Neural crest cell (in vitro differentiated cells): ENCODE data around the gene CTIF. TPM values are rescaled to one million over a fixed set of nuclear protein-coding genes. Genes with fewer than 3 reads are reported as not detected.

Source experiments
- DNase-seq: peaks from one replicate; pipeline ENCODE4 v3.0.0; 2021; ENCODE audit warnings: low read depth, mixed read lengths, low spot score
- H3K27ac Mint-ChIP-seq: one replicate; pipeline ENCODE4 v1.8.0; 2021; ENCODE audit warnings: mild to moderate bottlenecking, mixed read lengths; ENCODE audit not compliant: unreplicated experiment
- H3K27me3 Mint-ChIP-seq: 2 replicates; pipeline ENCODE4 v1.8.0; 2021; ENCODE audit warnings: low read depth, mild to moderate bottlenecking, mixed read lengths
- H3K36me3 Mint-ChIP-seq: 2 replicates; pipeline ENCODE4 v1.8.0; 2021; ENCODE audit warnings: low read depth, mild to moderate bottlenecking, mixed read lengths
- H3K4me1 Mint-ChIP-seq: 2 replicates; pipeline ENCODE4 v1.8.0; 2021; ENCODE audit warnings: mixed read lengths
- H3K4me3 Mint-ChIP-seq: one replicate; pipeline ENCODE4 v1.8.0; 2021; ENCODE audit warnings: mild to moderate bottlenecking, mixed read lengths
- H3K9me3 Mint-ChIP-seq: 2 replicates; pipeline ENCODE4 v1.8.0; 2021; ENCODE audit warnings: mixed read lengths
- total RNA-seq: library from RNA; stranded (reverse); gene quantifications from 2 replicates; pipeline ENCODE4 v1.2.1, GENCODE V29; 2021
- TF ChIP-seq, protein P1 (sequence below): fragments of 200-600 bp; sonication (generic); conservative IDR thresholded peaks from 2 replicates; pipeline ENCODE4 v1.5.0; 2021; ENCODE audit warnings: antibody characterized with exemption, mild to moderate bottlenecking

The CTIF gene
- total RNA-seq, 1 donor from 2014 or later, result 52.6 TPM

DNA sequence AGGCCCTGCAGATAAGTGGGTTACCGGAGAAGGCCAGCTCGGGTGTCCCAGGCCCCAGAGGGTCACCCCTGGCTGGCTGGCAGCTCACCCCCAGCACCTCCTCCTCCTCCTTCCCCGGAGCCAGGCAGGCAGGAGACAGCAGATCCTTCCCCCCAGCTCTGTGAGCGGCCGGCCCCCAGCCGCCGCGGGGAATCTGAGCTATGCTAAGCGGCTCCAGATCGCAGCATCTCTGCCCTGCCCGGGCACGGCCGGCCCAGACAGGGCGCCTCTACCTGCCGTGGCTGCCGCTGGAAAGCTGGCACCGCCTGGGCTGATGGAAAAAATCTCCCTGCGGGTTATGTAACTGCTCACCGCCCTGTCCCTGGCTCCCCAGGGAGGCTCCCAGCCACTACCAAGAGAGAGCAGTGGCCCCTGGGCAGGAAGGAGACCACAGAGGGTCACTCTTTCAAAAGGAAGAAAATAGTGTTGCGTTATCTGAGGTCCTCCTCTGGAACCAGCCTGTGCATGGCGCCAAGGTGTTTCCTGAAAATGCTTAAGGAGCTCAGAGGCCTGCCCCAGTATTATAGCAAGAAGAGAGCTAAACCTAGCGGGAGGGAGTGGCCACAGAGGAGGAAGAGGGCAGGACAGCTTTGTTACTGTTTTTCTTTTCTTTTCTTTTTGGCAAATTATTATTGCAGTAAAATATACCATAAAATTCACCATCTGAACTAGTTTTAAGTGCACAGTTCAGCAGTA is 233.0 kb downstream of the CTIF start:
- TF ChIP-seq, protein P1, sequence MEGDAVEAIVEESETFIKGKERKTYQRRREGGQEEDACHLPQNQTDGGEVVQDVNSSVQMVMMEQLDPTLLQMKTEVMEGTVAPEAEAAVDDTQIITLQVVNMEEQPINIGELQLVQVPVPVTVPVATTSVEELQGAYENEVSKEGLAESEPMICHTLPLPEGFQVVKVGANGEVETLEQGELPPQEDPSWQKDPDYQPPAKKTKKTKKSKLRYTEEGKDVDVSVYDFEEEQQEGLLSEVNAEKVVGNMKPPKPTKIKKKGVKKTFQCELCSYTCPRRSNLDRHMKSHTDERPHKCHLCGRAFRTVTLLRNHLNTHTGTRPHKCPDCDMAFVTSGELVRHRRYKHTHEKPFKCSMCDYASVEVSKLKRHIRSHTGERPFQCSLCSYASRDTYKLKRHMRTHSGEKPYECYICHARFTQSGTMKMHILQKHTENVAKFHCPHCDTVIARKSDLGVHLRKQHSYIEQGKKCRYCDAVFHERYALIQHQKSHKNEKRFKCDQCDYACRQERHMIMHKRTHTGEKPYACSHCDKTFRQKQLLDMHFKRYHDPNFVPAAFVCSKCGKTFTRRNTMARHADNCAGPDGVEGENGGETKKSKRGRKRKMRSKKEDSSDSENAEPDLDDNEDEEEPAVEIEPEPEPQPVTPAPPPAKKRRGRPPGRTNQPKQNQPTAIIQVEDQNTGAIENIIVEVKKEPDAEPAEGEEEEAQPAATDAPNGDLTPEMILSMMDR, result no peak
- no peaks in the 10 kb centered on the region for H3K9me3 Mint-ChIP-seq
- H3K36me3 Mint-ChIP-seq, result peaks cover 13% of the 10 kb centered on the region
- no peak overlapping the region for H3K4me3 Mint-ChIP-seq
- no peaks in the 10 kb centered on the region for H3K27me3 Mint-ChIP-seq
- no peak overlapping the region for H3K27ac Mint-ChIP-seq
- peaks cover 7% of the 10 kb centered on the region for H3K4me1 Mint-ChIP-seq
- no peak for DNase-seq

DNA sequence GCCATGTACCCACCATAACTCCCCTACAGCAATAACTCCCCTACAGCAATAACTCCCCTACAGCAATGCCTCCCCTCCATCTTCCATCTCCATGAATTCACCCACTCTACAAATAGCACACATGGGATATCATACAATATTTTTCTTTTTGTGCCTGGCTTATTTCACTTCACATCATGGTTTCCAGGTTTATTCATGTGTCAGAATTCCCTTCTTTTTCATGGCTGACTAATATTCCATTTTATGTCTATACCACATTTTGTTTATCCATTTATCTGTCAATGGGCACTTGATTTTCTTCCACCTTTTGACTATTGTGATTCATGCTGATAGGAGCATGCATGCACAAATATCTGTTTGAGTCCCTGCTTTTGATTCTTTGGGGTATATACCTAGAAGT is 233.6 kb downstream of the CTIF start:
- H3K27ac Mint-ChIP-seq, result no peak overlapping the region
- H3K27me3 Mint-ChIP-seq, result no peaks in the 10 kb centered on the region
- DNase-seq, result no peak
- TF ChIP-seq, protein P1, result no peak
- no peak overlapping the region for H3K4me3 Mint-ChIP-seq
- peaks cover 13% of the 10 kb centered on the region for H3K36me3 Mint-ChIP-seq
- H3K4me1 Mint-ChIP-seq, result peaks cover 7% of the 10 kb centered on the region
- H3K9me3 Mint-ChIP-seq, result no peaks in the 10 kb centered on the region

DNA sequence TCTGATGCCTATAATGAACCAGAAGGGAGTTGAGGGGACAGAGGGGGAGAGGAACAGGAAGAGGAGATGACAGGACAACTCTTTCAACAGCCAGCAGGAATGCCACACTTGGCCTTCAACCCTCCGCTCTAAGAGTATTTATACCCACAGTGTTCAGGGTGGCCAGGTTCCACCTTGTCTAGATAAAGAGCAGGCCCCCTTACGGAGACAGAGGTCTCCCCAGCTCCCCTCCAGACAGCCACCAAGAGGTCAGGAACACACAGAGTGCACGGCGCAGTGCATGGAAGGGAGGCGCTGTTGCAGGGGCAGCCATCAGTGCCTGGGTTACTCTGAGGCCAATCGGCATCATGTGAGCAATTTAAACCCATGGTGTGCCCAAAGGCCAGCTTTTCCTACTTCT is 235.0 kb downstream of the CTIF start:
- Mint-ChIP-seq H3K27me3 (no peaks in the 10 kb centered on the region), H3K4me3 (no peak overlapping the region), H3K4me1 (peaks cover 7% of the 10 kb centered on the region), H3K9me3 (no peaks in the 10 kb centered on the region), H3K36me3 (peaks cover 13% of the 10 kb centered on the region), H3K27ac (peak overlapping the region; percentile 43)
- TF ChIP-seq, protein P1, result no peak
- DNase-seq, result no peak

DNA sequence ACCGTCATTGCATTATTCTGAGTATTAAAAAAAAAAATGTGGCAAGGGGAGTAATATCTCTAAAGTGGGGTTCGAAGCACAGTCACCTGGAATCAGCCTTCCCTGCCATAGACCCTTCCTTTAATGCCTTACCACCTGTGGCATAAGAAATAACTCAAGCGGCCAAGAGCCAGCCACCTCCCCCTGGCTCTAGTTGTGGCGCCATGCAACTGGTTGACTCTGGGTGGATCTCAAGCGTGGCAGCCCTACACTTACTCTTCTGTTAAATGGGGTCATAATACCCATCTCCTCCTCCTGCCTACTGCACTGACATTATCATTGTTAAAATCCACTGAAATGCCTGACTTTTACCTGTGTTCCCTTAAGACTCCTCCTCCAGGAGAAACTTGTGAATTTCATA is 236.1 kb downstream of the CTIF start:
- Mint-ChIP-seq H3K27ac (no peak overlapping the region), H3K27me3 (no peaks in the 10 kb centered on the region), H3K4me3 (no peak overlapping the region), H3K9me3 (no peaks in the 10 kb centered on the region), H3K36me3 (peaks cover 13% of the 10 kb centered on the region), H3K4me1 (peaks cover 12% of the 10 kb centered on the region)
- no peak for DNase-seq
- TF ChIP-seq, protein P1, result no peak

DNA sequence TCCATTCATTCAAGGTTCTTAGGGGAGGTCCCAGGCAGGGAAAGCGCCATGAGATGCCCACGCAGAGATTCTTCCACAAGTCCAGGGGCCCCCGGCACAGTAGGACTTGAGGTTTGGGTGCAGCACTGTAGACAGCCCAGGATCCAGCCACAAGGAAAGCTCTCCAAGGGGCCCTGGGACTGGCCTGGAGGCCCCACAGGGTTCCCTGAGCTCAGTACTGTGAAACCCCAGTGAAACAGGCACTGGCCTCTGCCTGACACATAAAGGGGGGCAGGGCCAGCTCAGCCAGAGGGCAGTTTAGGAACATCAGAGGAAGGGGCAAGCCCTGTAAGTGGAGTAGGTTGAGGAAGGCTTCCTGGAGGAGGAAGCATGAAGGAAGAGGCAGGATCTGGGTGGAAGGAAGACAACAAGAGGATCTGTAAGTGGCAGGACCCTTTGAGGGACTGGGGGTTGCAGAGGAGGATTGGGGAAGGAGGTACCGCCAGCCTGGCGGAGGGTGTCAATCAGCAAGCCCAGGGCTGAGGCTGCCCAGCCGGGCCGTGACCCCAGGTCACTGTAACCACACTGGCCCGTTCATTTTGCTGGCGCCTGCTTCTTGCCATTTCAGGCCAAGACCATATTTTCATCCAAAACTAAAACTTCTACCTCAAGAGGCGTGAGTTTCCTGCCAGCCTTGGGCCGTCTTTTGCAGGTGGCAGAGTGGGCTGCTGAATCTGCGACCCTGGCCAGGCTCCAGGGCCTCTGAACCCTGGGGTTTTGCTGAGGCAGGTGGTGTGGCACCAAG is 236.7 kb downstream of the CTIF start:
- DNase-seq, result no peak
- Mint-ChIP-seq H3K27me3 (no peaks in the 10 kb centered on the region), H3K36me3 (peaks cover 13% of the 10 kb centered on the region), H3K4me3 (no peak overlapping the region), H3K27ac (no peak overlapping the region), H3K9me3 (no peaks in the 10 kb centered on the region), H3K4me1 (peaks cover 19% of the 10 kb centered on the region)
- TF ChIP-seq, protein P1, result no peak
